HG02884 (cell line): Measurements from ENCODE around the gene C12orf57.

Experiments
- ATAC-seq: cut with Tn5 transposase; IDR thresholded peaks from one replicate; pipeline ENCODE4 v1.9.1; 2021; ENCODE audit warnings: mild to moderate bottlenecking, moderate library complexity; ENCODE audit not compliant: unreplicated experiment

C12orf57 gene

DNA sequence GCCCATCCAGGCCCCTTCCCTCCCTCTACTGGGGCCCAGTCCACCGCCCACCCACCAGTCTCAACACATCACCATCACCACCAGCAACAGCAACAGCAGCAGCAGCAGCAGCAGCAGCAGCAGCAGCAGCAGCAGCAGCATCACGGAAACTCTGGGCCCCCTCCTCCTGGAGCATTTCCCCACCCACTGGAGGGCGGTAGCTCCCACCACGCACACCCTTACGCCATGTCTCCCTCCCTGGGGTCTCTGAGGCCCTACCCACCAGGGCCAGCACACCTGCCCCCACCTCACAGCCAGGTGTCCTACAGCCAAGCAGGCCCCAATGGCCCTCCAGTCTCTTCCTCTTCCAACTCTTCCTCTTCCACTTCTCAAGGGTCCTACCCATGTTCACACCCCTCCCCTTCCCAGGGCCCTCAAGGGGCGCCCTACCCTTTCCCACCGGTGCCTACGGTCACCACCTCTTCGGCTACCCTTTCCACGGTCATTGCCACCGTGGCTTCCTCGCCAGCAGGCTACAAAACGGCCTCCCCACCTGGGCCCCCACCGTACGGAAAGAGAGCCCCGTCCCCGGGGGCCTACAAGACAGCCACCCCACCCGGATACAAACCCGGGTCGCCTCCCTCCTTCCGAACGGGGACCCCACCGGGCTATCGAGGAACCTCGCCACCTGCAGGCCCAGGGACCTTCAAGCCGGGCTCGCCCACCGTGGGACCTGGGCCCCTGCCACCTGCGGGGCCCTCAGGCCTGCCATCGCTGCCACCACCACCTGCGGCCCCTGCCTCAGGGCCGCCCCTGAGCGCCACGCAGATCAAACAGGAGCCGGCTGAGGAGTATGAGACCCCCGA is 7.0 kb upstream of the C12orf57 start:
- no peak for ATAC-seq

DNA sequence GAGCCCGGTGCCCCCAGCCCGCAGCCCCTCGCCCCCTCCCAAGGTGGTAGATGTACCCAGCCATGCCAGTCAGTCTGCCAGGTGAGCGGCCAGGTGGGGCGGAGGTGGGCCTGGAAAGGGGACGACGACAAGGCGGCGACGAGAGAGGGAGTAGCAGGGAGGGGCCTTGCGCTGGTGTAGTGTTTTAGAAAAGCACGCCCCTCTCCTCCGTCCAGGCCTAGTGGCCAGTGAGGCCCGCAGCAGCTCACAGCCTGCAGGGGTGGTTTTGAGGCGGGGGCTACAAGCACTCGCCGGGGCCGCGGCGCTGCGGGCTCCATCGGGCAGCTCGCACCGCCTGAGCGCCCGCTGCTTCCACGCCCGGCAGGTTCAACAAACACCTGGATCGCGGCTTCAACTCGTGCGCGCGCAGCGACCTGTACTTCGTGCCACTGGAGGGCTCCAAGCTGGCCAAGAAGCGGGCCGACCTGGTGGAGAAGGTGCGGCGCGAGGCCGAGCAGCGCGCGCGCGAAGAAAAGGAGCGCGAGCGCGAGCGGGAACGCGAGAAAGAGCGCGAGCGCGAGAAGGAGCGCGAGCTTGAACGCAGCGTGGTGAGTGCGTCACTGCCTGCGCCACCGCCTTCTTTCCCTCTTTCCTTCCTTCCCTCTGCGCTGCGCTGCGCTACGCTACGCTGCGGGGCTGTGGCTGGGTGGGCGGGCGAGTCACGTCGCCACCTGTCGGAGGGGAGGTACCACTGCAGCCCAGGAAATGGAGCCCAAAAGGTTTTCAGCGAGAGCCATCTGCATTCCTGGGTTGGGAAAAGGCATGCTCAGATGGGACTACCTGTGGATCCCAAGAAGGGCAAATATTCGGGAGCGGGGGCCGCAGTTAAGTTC is 6.1 kb upstream of the C12orf57 start:
- peak; percentile 89 for ATAC-seq

GRCh38 chr12:6938353-6939190 is 5.2 kb upstream of the C12orf57 start:
- no peak for ATAC-seq

GRCh38 chr12:6939191-6939540 is 4.7 kb upstream of the C12orf57 start:
- ATAC-seq: no peak

DNA sequence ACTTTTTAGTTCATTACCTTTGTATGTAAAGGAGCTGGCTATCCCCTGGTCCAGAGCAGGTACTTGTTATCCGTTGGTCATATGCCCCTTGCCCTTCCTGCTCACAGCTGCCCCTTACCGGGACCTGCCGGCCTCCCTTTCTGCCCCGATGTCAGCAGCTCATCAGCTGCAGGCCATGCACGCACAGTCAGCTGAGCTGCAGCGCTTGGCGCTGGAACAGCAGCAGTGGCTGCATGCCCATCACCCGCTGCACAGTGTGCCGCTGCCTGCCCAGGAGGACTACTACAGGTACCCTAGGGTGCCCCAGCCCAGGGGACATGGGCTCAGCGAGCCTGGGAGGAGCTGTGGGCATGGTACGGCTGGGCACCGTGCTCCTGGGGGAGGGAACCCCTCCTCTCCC is 2.6 kb upstream of the C12orf57 start:
- ATAC-seq: no peak

DNA sequence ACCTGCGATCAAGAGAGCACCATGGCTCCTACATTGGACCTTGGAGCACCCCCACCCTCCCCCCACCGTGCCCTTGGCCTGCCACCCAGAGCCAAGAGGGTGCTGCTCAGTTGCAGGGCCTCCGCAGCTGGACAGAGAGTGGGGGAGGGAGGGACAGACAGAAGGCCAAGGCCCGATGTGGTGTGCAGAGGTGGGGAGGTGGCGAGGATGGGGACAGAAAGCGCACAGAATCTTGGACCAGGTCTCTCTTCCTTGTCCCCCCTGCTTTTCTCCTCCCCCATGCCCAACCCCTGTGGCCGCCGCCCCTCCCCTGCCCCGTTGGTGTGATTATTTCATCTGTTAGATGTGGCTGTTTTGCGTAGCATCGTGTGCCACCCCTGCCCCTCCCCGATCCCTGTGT is 2.0 kb upstream of the C12orf57 start:
- ATAC-seq: no peak

DNA sequence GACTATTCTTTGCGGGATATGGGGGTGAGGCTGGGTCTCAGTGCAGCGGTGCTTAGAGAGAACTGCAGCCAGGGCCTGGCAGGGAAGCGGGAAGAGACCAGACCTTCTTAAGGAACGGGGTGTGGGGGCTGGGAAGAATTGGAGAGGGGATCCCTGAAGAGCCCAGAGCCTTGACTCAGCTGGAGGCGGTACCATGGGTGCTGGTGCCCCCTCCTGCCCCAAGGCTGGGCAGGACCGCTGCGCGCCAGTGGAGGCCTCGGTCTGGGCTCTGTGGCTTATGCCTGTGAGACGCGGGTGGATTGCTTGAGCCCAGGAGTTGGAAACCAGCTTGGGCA is 1.5 kb upstream of the C12orf57 start:
- no peak for ATAC-seq

DNA sequence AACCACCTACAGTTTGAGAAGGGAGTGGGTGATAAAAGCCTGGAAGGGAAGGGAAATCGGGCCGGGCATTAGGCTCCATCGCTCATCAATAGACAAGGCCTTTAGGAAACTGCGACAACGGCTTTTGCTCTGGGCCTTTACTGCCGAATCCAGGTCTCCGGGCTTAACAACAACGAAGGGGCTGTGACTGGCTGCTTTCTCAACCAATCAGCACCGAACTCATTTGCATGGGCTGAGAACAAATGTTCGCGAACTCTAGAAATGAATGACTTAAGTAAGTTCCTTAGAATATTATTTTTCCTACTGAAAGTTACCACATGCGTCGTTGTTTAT is 467 bp upstream of the C12orf57 start:
- peak; percentile 32 for ATAC-seq

- peak; percentile 11 for ATAC-seq
Observed at GRCh38 chr12:6944381-6945186, 762 bp downstream of the C12orf57 start.

DNA sequence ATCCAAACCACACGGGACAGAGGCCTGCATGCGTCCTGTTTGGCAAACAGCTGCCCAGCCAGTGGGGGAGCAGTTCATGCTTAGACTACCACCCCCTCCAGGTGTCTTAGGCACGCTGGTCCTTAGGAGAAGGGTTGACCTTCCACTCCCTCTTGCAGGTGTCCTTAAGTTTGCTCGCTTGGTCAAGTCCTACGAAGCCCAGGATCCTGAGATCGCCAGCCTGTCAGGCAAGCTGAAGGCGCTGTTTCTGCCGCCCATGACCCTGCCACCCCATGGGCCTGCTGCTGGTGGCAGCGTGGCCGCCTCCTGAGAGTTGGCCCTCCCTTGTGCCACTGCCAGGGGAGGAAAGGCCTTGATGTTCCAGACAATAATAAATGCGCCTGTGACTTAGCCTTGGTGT is 1.8 kb downstream of the C12orf57 start:
- no peak for ATAC-seq

- ATAC-seq: no peak
Observed at GRCh38 chr12:6946033-6946919, 2.5 kb downstream of the C12orf57 start.

DNA sequence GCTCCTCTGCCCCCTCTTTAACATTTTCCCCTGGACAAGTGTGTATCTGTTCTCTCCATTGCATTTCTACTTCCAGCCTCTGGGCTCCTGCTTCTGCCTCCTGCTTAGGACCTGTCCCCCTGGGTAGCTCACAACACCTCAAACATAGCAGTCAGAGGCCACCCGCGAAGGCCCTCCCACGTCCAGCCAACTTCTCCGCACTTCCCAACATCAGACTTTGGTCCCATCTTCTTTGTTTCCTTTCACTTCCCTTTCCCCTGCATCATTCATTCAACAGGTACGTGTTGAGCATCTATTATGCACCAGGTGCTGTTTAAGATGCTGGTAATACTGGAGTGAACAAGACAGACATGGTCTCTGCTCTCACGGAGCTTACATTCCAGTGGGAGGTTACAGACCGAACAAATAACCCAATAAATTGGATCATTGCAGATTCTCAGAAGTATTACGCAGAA is 3.1 kb downstream of the C12orf57 start:
- no peak for ATAC-seq

- ATAC-seq: no peak
Observed at GRCh38 chr12:6947615-6948014, 3.8 kb downstream of the C12orf57 start.

DNA sequence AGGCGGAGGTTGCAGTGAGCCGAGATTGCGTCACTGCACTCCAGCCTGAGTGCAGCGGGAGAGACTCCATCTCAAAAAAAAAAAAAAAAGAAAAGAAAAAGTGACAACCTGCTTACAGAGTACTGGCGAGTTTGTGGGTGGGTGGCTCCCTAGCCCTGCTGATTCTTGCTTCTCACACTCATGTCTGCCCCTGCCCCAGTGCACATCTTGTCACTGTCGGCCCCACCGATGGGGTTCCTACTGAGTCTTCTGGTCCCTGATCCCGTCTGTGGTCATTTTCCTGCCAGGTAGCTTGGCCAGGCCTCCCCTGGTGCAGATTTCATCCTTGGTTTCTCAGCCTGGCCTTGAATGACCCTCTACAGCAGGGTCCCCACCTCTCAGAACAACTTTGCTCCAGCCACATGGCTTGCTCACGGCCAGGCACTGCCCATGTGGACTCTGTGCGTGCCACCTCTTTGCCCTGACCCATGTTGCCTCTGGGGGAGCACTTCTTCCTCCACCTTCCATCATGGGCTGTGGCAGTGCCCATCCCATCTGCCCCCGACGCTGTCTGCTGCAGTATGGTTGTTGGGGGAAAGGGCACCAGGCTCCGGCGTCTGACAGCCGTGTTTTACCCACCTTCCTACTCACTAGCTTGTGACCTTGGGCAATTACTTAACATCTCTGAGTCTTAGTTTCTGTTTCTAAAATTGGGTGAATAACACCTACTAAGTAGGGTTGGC is 5.2 kb downstream of the C12orf57 start:
- ATAC-seq: no peak

DNA sequence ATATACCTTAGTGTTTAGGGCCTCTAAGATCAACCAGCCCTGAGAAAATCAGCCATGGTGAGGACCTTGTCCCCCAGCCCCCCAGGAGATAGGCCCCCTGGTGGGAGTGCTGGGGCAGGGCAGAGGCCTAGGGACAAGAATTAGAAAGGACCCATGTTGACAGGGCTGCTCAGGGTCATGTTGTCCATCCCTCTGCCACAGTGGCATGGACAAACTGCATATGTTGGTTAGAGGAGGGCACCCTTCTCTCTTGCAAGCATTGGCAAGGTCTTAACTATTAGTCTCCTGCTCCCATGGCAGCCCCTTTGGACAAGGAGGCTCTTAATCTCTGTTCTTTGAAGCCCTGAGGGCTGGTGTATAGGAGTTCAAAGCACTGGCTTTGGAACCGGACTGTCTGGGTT is 6.6 kb downstream of the C12orf57 start:
- ATAC-seq: no peak

DNA sequence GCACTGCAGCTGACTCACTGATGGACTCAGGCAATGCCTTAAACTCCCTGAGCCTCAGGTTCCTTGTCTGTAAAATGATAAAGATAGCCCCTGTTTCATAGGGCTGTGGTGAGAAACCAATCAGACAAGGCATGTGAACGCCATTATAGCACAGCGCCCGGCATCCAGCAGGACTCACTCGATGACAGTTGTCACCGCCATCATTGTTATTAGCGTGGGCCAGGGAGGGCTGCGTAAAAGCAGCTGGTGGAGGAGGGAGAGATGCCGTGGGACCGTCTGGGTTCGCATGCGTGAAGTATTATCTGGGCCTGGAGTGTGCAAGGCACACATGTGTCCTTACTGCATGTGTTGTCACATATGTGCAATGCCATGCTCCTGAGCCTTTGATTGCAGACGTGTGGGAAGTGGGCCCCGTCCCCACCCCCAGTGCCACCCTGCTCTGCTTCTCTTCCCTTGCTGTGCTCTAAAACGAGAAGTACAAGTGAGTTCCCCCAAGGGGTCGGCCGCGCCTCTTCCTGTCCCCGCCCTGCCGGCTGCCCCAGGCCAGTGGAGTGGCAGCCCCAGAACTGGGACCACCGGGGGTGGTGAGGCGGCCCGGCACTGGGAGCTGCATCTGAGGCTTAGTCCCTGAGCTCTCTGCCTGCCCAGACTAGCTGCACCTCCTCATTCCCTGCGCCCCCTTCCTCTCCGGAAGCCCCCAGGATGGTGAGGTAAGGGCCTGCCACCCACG is 7.2 kb downstream of the C12orf57 start, which contains the start of gene PTPN6:
Gene PTPN6 (plus strand): TSS at position 546 of the 730 bp plus-strand sequence. CDS start 157 bp downstream, at position 703.
- no peak for ATAC-seq

- no peak for ATAC-seq
Observed at GRCh38 chr12:6951551-6952120, 7.8 kb downstream of the C12orf57 start.
